Upper lobe of left lung (tissue), 4 donors: ENCODE results near the gene CHIT1.

Experiments
- EP300 ChIP-seq, 4 donors: sonication (generic); formaldehyde crosslinking; IDR thresholded peaks; one replicate each; pipeline ENCODE4 v1.5.1; 2017; ENCODE audit warnings: antibody characterized with exemption in 4 of 4, control low read depth in 2 of 4
- POLR2A ChIP-seq, 4 donors: fragments of 450-650 bp; IDR thresholded peaks; one replicate each; pipeline ENCODE4 v1.5.1; 2016 to 2017; ENCODE audit warnings: antibody characterized with exemption in 4 of 4, mild to moderate bottlenecking in 2 of 4
- POLR2AphosphoS5 ChIP-seq, 2 donors: sonication (generic); formaldehyde crosslinking; IDR thresholded peaks; one replicate each; pipeline ENCODE4 v1.5.1; 2017; ENCODE audit warnings: antibody characterized with exemption in 2 of 2
- TF ChIP-seq, protein P1 (sequence below), 6 experiments: fragments of 450-650 bp in 4 of 6; fragments of 200-600 bp in 2 of 6; sonication (generic) in 2 of 6; IDR thresholded peaks; one replicate each; pipeline ENCODE4 v1.5.1; 2016 to 2019; ENCODE audit warnings: antibody characterized with exemption in 6 of 6

DNA sequence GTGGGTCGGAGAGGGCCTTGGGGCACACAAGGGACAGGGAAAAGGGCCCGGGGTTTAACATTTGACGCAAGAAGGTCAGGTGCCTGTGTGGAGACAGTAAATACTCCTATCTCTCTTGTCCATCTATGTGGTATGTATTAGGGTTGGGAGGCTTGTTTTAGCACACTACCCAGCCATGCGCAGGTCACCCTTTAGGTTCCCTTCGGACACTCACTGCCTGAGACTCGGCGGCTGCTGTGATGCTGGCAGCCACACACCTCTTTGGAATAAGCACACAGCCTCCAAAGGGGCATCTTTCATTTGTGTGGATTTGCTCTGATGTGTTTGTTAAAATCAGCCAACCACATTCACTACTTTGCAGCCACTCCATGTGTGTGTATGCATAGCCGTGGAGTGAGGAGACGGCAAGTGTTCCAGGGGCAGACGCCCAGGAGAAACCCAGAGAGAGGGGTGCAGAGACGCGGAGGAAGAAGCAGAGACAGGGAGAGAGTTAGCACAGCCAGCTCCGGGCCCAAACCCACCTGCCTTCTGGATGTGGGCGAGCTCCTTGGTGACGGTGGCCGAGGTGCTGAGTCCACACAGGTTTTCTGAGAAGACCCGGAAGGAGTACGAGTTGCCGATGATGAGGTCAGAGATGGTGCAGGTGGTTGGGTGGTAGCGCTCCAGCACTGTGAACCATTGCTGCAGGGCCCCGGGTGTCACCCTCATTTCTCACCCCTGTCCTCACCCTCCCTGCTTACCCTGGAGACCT is 59.5 kb downstream of the CHIT1 start:
- TF ChIP-seq, protein P1, sequence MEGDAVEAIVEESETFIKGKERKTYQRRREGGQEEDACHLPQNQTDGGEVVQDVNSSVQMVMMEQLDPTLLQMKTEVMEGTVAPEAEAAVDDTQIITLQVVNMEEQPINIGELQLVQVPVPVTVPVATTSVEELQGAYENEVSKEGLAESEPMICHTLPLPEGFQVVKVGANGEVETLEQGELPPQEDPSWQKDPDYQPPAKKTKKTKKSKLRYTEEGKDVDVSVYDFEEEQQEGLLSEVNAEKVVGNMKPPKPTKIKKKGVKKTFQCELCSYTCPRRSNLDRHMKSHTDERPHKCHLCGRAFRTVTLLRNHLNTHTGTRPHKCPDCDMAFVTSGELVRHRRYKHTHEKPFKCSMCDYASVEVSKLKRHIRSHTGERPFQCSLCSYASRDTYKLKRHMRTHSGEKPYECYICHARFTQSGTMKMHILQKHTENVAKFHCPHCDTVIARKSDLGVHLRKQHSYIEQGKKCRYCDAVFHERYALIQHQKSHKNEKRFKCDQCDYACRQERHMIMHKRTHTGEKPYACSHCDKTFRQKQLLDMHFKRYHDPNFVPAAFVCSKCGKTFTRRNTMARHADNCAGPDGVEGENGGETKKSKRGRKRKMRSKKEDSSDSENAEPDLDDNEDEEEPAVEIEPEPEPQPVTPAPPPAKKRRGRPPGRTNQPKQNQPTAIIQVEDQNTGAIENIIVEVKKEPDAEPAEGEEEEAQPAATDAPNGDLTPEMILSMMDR (IDR thresholded peaks at IDR 0.05), result no peak
- TF ChIP-seq POLR2AphosphoS5 (IDR thresholded peaks at IDR 0.05), result no peak
- TF ChIP-seq POLR2A (IDR thresholded peaks at IDR 0.05), result no peak
- no peak for TF ChIP-seq EP300 (IDR thresholded peaks at IDR 0.05)
